GM12874 (cell line): ENCODE data around the gene PTX3.

Source experiments
- TF ChIP-seq, protein P1 (sequence below): IDR thresholded peaks from 2 replicates; pipeline ENCODE4 v1.5.1; 2011; ENCODE audit warnings: low read depth, mild to moderate bottlenecking, control low read depth, low read length, moderate library complexity; ENCODE audit not compliant: insufficient read depth

The PTX3 gene

GRCh38 chr3:157463816-157464215, 27.2 kb downstream of the PTX3 start:
- TF ChIP-seq, protein P1, sequence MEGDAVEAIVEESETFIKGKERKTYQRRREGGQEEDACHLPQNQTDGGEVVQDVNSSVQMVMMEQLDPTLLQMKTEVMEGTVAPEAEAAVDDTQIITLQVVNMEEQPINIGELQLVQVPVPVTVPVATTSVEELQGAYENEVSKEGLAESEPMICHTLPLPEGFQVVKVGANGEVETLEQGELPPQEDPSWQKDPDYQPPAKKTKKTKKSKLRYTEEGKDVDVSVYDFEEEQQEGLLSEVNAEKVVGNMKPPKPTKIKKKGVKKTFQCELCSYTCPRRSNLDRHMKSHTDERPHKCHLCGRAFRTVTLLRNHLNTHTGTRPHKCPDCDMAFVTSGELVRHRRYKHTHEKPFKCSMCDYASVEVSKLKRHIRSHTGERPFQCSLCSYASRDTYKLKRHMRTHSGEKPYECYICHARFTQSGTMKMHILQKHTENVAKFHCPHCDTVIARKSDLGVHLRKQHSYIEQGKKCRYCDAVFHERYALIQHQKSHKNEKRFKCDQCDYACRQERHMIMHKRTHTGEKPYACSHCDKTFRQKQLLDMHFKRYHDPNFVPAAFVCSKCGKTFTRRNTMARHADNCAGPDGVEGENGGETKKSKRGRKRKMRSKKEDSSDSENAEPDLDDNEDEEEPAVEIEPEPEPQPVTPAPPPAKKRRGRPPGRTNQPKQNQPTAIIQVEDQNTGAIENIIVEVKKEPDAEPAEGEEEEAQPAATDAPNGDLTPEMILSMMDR, result no peak

GRCh38 chr3:157464321-157464720, 27.7 kb downstream of the PTX3 start:
- TF ChIP-seq, protein P1, result no peak

GRCh38 chr3:157465741-157466140, 29.1 kb downstream of the PTX3 start:
- TF ChIP-seq, protein P1, result no peak

- TF ChIP-seq, protein P1, result no peak
These were observed 30.6 kb downstream of the PTX3 start for GRCh38 chr3:157467200-157467599.

DNA sequence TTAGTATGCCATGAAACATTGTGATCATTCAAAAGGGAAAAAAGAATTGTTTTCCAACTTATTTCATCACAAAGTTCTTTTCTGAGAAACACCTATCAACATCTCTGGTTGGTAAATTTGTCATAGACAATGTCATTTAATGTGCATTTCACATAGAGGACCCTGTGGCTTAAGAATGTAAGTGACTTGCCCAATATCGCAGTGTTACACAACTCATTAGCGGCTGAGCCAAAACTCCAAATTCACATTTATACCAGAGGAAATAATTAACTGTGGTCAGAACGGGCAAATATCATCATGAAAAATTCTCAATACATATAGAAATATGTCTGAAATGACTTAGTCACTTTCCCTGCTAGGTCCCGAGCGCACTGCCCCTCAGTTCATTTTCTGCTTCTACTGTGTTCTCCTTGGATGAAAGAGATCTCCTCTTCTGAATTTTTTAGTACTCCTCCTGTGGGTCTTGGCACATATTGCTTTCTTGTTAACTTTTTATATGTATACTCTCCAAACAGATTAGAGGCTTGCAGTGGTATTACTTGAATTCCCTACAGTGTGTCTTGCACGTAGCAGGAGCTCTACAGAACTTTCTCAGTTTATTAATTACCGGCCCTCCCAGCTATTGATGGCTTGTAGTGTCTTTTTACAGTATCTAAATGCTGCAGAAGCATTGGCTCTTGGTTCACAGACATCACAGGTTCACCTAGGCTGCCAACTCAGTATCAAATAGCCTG, 33.1 kb downstream of the PTX3 start:
- TF ChIP-seq, protein P1, result no peak

DNA sequence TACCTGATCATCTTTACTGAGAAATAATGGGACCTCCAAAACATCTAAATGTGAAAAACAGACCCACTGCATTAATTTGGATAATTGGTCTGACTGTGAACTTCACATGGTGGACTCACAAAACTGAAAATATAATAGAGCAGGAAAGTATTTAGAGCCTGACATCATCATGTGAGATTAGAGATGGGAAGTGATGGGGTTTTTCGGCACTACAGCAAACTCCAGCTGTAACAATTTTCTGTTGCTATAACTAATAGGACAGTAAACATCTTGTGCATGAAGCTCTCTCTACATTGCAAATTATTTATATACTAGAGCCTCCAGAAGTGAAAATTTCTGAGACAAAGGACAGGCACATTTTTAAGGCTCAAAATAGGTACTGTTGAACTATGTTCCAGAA, 34.4 kb downstream of the PTX3 start:
- TF ChIP-seq, protein P1, result no peak

DNA sequence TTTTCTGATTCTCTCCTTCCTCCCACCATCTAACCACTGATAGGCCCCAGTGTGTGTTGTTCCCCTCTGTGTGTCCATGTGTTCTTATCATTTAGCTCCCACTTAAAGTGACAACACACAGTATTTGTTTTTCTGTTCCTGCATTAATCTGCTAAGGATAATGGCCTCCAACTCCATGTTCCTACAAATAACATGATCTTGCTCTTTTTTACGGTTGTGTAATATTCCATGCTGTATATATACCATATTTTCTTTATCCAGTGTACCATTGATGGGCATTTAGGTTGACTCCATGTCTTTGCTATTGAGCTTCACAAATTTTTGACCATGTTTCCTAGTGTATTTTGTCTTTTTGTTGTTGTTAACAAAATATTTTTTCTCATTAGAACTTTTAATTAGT, 36.0 kb downstream of the PTX3 start:
- TF ChIP-seq, protein P1, result no peak
